NCI-H1048 (cell line): ENCODE data around the gene PIP4P1.
"Not testable (repeated sequence)": the region's sequence is repeated elsewhere in the genome, so short reads cannot be mapped to it uniquely, and the experiment has no call there.

Experiments used
- DNase-seq: peaks from one replicate; lab custom pipeline; 2025; lab: John Stamatoyannopoulos, UW

The PIP4P1 gene

DNA sequence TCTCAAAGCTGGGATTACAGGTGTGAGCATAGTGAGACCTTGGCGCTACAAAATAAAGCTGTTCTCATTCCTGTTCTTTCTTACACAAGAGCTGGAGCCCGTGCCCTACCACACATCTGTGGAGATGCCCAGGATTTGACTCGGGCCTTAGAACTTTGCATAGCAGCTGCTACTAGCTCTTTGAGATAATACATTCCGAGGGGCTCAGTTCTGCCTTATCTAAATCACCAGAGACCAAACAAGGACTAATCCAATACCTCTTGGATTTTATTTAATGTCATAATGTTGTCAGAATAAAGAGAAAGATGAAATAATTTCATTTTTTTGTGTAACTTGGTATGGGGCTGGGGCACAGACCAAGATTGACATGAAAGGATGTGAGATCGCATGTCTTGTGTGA, 15.5 kb upstream of the PIP4P1 start:
- no peak for DNase-seq

DNA sequence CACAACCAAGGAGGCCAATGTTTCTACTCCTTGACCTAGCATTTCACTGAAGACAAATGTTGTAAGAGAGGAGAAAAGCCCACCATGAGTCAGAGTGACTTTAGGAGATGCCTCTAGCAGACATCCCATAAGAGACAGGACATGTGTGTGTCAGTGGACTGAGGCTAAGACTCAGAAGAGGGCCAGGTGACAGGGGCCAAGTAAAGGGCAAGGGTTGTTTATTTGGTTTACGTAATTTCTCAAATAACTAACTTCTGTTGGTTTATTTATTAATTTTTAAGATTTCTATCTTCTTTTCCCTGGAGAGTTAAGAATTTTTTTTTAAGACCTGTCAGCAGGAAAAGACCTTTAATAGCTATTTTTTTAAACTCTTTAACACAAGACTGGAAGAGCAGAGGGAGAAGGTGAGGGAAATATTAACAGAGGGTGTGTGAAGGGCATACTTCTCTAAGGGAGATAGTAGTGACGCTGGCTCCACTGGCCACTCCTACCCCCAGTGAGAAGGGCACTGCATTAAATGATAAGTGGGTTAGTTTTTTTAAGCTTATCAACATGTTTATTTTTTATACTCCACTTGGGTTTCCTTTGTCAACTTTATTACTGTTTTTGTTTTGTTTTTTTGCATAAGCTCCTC, 11.4 kb upstream of the PIP4P1 start:
- DNase-seq = no peak

- DNase-seq = no peak
These were observed 9.3 kb upstream of the PIP4P1 start for GRCh38 chr14:20470603-20470901.

- no peak for DNase-seq
These were observed 8.8 kb upstream of the PIP4P1 start for GRCh38 chr14:20469890-20470602.

DNA sequence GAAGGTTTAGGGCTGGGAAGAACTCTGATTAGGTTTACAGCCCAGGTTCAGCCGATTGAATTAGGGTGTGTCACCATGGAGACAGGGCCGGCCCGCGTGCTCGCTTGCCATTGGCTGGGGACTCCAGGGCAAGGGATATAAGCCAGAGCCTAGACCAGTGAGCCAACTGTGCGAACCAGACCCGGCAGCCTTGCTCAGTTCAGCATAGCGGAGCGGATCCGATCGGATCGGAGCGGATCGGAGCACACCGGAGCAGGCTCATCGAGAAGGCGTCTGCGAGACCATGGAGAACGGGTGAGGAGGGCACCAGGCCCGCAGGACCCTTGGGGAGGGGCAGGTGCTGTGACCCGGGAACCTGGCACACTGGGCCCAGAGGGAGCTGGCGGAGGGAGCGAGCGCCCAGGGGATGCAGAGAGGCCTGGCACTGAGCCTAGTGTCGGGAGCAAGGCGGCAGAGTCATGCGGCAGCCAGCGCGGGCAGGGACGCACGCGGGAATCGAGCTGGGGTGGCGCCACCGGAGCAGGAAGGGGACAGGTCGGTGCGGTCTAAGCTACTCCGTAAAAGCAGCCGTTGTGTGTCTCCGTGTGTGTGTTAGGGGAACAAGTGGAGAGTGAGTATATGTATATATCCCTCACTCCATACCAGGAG, 8.1 kb upstream of the PIP4P1 start, which contains the start of gene PNP:
Gene PNP, plus strand, starts transcription at position 165 of the 648 bp plus-strand sequence. Its CDS starts 119 bp downstream, at position 284.
- peak; percentile 82 for DNase-seq

DNA sequence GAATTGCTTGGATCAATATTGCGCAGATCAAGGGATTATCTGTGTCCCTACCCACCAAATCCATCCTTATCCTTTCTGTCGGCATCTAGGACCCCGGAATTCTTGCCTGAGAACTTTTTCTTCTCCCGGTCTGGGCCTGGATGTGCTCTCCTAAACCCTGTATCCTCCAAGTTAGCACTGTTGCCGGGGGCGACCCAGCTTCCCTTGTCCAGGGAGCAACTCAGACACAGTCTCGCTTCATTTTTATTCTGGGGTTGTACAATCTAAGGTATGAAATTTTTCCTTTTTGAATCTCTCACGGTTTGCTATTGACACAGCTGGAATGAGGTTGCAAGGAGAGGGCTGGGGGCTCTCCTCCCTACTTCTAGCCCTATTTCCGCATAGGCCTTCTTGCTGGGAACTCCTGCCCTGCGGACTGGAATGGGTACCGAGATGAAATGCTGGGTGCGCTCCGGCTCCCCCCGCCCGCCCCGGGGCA, 7.6 kb upstream of the PIP4P1 start:
- no peak for DNase-seq

GRCh38 chr14:20460458-20461224, 593 bp downstream of the PIP4P1 start:
- no peak for DNase-seq

DNA sequence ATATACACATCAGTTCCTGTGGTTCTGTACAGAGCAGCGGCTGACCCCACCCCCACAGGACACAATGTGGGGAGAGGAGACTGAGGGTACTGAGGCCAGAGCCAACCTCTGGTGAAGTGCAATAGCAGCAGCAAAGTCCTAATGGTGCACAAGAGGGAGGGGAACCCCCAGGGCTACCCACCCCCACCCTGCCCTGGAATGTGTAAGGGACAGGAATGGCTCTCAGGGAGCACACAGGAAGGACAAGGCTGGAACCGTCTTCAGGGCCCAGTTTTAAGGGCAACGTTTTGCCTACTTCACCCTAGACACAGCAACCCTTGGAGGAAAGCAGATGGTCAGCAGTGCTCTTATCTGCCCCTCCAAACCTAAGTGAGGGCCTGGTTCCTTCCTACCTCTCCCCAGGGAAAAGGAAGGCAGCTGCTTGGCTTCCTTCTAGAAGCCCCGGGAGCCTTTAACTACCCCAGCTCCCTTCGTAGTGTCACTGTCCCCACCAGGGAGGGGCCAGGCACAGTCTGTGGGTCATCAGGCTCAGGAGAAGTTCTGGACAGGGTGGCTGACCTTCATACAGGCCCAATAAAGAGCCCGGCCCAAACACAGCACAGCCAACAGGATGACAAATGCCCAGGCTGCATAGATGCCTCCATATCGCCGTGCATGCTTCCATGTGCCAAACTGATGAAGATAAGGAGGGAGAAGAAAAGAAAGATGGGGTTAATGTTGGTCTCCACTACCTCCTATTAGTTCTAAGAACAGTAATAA, 3.0 kb downstream of the PIP4P1 start:
- DNase-seq = no peak

DNA sequence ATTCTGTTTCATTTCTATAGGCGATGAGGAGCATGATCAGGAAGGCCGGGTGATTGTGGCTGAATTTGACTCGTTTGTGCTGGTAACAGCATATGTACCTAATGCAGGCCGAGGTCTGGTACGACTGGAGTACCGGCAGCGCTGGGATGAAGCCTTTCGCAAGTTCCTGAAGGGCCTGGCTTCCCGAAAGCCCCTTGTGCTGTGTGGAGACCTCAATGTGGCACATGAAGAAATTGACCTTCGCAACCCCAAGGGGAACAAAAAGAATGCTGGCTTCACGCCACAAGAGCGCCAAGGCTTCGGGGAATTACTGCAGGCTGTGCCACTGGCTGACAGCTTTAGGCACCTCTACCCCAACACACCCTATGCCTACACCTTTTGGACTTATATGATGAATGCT, 4.3 kb downstream of the PIP4P1 start:
- DNase-seq = no peak

DNA sequence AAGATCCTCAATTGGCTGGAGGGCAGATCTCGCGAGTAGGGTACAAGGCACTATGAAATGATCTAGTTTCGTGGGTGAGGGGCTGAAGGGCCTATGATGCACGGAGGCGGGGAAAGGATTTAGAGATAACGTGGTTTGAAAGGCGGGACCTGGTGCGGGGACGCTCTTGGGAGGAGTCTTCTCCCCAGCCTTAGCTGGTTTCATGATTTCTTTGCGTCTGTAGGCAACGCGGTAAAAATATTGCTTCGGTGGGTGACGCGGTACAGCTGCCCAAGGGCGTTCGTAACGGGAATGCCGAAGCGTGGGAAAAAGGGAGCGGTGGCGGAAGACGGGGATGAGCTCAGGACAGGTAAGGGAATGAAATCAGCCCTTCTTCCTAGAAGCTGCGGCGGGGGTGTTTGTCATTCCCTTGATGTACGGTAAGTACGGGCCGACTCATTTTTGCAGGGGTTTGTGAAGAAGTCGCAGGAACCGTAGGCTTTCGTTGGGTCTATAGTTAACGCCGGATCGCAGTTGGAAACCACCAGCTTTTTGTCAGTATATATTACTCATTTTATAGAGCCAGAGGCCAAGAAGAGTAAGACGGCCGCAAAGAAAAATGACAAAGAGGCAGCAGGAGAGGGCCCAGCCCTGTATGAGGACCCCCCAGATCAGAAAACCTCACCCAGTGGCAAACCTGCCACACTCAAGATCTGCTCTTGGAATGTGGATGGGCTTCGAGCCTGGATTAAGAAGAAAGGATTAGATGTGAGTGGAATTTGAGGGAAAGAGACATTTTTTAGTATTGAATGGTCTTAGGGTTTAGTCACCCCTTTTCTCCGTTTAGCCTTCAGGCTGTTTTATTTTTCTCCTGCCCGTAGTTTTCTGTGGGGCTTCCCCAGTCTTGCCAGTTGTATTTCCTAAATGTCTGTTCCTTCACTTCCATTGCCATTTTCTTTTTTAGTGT, 5.6 kb downstream of the PIP4P1 start:
- peak; percentile 56 for DNase-seq

- DNase-seq = peak; percentile 99
These were observed 6.5 kb downstream of the PIP4P1 start, which contains the start of the genes APEX1 and OSGEP for GRCh38 chr14:20454516-20455354. TSS of gene APEX1 (plus strand) at chr14:20455226. CDS start at chr14:20455646, 420 bp downstream. TSS of gene OSGEP (minus strand) at chr14:20454812. CDS start at chr14:20454683, 129 bp downstream.

- DNase-seq = not testable (repeated sequence)
These were observed 8.4 kb downstream of the PIP4P1 start for GRCh38 chr14:20452831-20453230.

GRCh38 chr14:20446889-20447288, 14.3 kb downstream of the PIP4P1 start:
- no peak for DNase-seq

- DNase-seq = not testable (repeated sequence)
These were observed 17.6 kb downstream of the PIP4P1 start for GRCh38 chr14:20443650-20444049.

DNA sequence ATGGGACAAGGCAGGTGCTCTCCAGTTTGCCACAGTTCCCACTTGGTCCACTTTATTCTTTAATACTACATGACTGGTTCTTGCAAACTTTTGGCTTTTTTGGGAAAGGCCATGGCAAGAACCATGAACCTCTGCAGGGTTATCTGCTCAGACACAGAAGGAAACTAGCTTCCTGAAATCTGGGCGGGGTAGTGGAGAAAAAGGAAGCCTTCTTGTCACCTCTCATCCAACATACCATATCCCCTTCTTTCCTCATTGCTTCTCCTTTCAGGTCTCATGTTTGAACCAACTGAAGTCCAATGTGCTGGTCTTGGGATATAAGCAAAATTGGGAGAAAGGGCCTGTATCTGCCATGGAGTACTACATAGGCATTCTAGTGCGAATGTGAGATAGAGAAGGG, 19.8 kb downstream of the PIP4P1 start:
- no peak for DNase-seq

DNA sequence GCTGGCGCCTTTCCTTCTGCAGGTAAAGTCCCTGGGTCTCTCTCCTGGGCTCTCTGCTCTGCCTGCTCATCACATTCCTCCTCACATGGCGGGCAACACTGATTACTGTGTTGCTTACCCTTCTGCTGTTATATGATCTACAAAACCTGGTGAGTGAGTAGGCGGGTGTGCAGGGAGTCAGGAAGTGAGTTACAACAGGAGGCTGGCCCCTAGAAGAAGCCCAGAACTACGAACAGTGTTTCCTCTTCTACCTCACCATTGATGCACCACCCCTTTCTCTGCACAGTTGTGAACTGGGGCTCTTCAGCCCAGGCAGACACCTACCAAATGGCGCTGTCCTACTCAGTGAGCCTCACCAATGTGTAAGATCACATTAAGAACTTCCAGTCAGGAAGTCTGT, 20.4 kb downstream of the PIP4P1 start:
- DNase-seq = no peak

GRCh38 chr14:20440465-20440864, 20.8 kb downstream of the PIP4P1 start:
- DNase-seq = no peak

GRCh38 chr14:20438664-20439063, 22.6 kb downstream of the PIP4P1 start:
- no peak for DNase-seq

DNA sequence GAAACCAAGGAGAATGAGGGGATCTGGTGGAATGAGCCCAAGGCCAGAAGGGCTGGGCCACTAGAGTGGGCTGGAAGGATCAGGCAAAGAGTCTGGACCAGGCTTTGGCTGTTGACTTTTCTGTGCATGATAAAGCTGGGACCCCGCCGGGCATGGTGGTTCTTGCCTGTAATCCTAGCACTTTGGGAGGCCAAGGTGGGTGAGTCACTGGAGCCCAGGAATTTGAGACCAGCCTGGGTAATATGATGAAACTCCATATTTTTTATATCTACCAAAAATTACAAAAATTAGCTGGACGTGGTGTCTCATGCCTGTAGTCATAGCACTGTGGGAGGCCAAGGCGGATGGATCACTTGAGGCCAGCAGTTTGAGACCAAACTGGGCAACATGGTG, 24.9 kb downstream of the PIP4P1 start:
- DNase-seq = no peak
